ENCODE measurements around the gene SPEM1.

SPEM1 gene

DNA sequence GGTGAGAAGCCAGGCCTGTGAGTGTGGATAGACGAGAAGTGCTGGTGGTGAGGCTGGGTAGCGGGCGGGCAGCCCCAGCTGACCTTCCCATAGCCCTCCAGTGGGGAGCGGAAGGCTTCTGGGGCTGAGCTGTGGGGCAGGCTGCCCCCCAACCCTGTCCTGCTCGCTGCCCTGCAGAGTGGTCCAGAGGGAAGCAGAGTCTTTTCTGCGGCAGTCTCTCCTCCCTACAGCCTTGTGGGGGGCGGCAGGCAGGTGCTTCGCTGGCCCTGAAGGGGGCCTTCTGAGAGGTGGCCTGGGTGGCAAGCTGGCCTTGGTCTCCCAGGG lies 8.7 kb upstream of the SPEM1 start:
- no peak overlapping the region for H3K4me3 ChIP-seq (ENCODE audit: low read depth, low read length)
- TF ChIP-seq, protein P1, sequence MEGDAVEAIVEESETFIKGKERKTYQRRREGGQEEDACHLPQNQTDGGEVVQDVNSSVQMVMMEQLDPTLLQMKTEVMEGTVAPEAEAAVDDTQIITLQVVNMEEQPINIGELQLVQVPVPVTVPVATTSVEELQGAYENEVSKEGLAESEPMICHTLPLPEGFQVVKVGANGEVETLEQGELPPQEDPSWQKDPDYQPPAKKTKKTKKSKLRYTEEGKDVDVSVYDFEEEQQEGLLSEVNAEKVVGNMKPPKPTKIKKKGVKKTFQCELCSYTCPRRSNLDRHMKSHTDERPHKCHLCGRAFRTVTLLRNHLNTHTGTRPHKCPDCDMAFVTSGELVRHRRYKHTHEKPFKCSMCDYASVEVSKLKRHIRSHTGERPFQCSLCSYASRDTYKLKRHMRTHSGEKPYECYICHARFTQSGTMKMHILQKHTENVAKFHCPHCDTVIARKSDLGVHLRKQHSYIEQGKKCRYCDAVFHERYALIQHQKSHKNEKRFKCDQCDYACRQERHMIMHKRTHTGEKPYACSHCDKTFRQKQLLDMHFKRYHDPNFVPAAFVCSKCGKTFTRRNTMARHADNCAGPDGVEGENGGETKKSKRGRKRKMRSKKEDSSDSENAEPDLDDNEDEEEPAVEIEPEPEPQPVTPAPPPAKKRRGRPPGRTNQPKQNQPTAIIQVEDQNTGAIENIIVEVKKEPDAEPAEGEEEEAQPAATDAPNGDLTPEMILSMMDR (IDR thresholded peaks at IDR 0.05; ENCODE audit: low read depth, low read length, missing control alignments) = no peak
- no peak for DNase-seq (ENCODE audit: low read depth)
- in situ Hi-C loops (cut with HindIII; ENCODE audit: low sequenced_read_pairs) = no loop called here

DNA sequence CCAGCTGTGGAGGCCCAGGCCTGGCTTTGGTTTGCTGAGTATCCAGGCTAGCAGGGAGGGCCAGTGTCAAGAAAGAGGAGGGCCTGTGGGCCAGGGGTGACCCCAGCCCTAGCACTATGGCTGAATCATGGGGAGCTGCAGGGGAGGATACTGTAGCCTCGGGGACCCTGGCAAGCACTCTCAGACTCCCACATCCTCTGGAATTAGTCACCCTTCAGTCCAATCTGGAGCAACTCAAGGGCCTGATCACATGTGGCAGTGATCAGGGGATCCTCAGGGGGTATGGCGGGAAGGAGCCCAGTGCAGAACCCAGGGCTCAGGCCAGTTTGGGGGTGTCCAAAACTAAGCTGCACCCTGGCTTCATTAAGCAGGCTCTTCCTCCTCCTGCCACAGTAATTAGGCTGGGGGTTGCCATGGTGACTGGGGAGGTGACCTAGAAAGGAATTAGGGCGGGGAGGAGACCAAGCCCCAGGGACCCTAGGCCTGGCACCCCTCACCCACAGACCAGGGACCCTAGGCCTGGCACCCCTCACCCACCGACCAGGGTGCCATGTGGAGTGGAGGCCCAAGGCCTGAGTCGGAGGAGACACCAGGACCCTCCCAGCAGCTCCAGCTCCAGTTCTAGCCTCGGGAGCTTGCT lies 6.7 kb upstream of the SPEM1 start:
- H3K4me3 ChIP-seq (ENCODE audit: low read depth, low read length) = no peak overlapping the region
- no peak for DNase-seq (ENCODE audit: low read depth)
- TF ChIP-seq, protein P1 (IDR thresholded peaks at IDR 0.05; ENCODE audit: low read depth, low read length, missing control alignments) = no peak
- in situ Hi-C loops (cut with HindIII; ENCODE audit: low sequenced_read_pairs) = no loop called here

DNA sequence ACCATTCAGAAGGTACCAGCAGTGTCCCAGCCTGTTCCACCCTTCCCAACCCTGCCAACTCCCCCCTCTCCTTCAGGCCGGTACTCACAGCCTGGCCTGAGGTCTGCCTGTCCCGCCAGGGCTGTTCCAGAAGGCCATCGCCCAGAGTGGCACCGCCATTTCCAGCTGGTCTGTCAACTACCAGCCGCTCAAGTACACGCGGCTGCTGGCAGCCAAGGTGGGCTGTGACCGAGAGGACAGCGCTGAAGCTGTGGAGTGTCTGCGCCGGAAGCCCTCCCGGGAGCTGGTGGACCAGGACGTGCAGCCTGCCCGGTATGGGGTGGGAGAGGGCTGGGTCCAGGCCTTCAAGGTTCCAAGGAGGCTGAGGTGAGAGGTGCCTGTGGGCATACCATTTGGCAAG lies 5.3 kb upstream of the SPEM1 start:
- H3K4me3 ChIP-seq (ENCODE audit: low read depth, low read length) = no peak overlapping the region
- TF ChIP-seq, protein P1 (IDR thresholded peaks at IDR 0.05; ENCODE audit: low read depth, low read length, missing control alignments) = no peak
- in situ Hi-C loops (cut with HindIII; ENCODE audit: low sequenced_read_pairs) = no loop called here
- no peak for DNase-seq (ENCODE audit: low read depth)

DNA sequence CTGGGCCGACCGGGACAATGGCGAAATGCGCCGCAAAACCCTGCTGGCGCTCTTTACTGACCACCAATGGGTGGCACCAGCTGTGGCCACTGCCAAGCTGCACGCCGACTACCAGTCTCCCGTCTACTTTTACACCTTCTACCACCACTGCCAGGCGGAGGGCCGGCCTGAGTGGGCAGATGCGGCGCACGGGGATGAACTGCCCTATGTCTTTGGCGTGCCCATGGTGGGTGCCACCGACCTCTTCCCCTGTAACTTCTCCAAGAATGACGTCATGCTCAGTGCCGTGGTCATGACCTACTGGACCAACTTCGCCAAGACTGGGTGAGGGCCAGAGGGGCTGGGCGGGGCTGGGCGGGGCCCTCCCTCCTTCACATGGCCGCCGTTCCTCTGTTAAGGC lies 4.3 kb upstream of the SPEM1 start:
- H3K4me3 ChIP-seq (ENCODE audit: low read depth, low read length) = no peak overlapping the region
- in situ Hi-C loops (cut with HindIII; ENCODE audit: low sequenced_read_pairs) = no loop called here
- no peak for DNase-seq (ENCODE audit: low read depth)
- TF ChIP-seq, protein P1 (IDR thresholded peaks at IDR 0.05; ENCODE audit: low read depth, low read length, missing control alignments) = no peak

DNA sequence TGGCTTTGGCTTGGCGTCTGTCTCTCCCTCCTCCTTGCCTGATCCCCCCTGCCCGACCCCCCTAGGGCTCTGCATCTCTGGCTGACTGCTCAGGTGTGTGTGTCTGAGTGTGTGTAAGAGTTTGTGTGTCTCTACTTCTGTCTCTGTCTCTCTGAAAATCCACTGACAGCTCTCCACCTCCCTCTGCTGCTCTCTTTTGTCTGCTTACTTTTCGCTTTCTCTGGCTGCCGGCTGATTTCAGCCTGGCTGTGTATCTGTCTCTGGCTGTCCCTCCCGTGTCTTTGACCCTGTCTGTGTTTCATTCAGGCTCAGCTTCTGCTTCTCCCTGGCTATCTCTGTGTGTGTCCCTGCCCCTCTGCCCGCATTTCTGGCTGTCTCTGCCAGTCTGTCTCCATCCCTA lies 3.8 kb upstream of the SPEM1 start:
- no peak for DNase-seq (ENCODE audit: low read depth)
- TF ChIP-seq, protein P1 (IDR thresholded peaks at IDR 0.05; ENCODE audit: low read depth, low read length, missing control alignments) = no peak
- H3K4me3 ChIP-seq (ENCODE audit: low read depth, low read length) = no peak overlapping the region
- in situ Hi-C loops (cut with HindIII; ENCODE audit: low sequenced_read_pairs) = no loop called here

DNA sequence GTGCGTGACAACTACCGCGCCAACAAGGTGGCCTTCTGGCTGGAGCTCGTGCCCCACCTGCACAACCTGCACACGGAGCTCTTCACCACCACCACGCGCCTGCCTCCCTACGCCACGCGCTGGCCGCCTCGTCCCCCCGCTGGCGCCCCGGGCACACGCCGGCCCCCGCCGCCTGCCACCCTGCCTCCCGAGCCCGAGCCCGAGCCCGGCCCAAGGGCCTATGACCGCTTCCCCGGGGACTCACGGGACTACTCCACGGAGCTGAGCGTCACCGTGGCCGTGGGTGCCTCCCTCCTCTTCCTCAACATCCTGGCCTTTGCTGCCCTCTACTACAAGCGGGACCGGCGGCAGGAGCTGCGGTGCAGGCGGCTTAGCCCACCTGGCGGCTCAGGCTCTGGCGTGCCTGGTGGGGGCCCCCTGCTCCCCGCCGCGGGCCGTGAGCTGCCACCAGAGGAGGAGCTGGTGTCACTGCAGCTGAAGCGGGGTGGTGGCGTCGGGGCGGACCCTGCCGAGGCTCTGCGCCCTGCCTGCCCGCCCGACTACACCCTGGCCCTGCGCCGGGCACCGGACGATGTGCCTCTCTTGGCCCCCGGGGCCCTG lies 3.0 kb upstream of the SPEM1 start:
- TF ChIP-seq, protein P1 (IDR thresholded peaks at IDR 0.05; ENCODE audit: low read depth, low read length, missing control alignments) = no peak
- in situ Hi-C loops (cut with HindIII; ENCODE audit: low sequenced_read_pairs) = no loop called here
- no peak for DNase-seq (ENCODE audit: low read depth)
- no peak overlapping the region for H3K4me3 ChIP-seq (ENCODE audit: low read depth, low read length)
